ENCODE data around the gene DENR.

Gene DENR

DNA sequence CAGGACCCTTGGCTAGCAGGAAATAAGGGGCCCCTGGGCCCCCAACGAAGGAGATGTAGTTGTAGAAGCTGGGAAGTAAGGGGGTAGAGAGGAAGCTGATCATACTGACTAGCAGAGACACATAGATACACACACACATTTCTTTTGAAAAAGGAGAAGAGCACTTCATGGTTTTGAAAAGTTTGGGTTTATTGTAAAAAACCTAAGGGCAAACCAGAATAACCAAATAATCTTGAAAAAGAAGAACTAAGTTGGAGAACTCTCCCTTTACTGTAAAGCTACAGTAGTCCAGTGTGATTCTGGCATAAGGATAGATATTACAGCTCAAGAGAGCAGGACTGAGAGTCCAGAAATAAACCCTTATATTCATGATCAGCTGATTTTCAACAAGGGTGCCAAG lies 30.2 kb upstream of the DENR start:
- TF ChIP-seq, protein P1, sequence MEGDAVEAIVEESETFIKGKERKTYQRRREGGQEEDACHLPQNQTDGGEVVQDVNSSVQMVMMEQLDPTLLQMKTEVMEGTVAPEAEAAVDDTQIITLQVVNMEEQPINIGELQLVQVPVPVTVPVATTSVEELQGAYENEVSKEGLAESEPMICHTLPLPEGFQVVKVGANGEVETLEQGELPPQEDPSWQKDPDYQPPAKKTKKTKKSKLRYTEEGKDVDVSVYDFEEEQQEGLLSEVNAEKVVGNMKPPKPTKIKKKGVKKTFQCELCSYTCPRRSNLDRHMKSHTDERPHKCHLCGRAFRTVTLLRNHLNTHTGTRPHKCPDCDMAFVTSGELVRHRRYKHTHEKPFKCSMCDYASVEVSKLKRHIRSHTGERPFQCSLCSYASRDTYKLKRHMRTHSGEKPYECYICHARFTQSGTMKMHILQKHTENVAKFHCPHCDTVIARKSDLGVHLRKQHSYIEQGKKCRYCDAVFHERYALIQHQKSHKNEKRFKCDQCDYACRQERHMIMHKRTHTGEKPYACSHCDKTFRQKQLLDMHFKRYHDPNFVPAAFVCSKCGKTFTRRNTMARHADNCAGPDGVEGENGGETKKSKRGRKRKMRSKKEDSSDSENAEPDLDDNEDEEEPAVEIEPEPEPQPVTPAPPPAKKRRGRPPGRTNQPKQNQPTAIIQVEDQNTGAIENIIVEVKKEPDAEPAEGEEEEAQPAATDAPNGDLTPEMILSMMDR (IDR thresholded peaks at IDR 0.05; ENCODE audit: control insufficient read depth, insufficient read depth, low read depth, low read length, missing control alignments), result no peak
- DNase-seq (ENCODE audit: low read depth), result no peak
- no peak overlapping the region for H3K4me3 ChIP-seq (ENCODE audit: control insufficient read depth, low read depth, low read length)

DNA sequence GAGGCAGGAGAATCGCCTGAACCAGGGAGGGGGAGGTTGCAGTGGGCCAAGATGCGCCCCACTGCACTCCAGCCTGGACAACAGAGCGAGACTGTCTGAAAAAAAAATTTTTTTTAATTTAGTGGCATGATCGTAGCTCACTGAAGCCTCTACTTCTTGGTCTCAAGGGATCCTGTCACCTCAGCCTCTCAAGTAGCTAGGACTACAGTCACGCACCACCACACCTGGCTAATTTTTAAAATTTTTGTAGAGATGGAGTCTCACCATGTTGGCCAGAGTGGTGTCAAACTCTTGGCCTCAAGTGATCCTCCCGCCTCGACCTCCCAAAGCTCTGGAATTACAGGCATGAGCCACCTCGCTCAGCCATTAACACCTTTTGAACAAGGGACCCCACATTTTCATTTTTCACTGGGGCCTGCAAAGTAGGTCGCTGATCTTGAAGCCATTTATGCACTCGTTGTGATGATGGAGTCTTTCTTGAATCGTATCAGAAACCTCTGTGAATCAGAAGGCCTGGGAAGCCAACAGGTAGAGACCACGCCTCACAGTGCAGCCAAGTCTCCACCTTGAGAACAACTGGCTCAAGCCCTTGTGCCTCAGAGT lies 27.9 kb upstream of the DENR start:
- no peak for DNase-seq (ENCODE audit: low read depth)
- H3K4me3 ChIP-seq (ENCODE audit: control insufficient read depth, low read depth, low read length), result no peak overlapping the region
- TF ChIP-seq, protein P1 (IDR thresholded peaks at IDR 0.05; ENCODE audit: control insufficient read depth, insufficient read depth, low read depth, low read length, missing control alignments), result no peak

DNA sequence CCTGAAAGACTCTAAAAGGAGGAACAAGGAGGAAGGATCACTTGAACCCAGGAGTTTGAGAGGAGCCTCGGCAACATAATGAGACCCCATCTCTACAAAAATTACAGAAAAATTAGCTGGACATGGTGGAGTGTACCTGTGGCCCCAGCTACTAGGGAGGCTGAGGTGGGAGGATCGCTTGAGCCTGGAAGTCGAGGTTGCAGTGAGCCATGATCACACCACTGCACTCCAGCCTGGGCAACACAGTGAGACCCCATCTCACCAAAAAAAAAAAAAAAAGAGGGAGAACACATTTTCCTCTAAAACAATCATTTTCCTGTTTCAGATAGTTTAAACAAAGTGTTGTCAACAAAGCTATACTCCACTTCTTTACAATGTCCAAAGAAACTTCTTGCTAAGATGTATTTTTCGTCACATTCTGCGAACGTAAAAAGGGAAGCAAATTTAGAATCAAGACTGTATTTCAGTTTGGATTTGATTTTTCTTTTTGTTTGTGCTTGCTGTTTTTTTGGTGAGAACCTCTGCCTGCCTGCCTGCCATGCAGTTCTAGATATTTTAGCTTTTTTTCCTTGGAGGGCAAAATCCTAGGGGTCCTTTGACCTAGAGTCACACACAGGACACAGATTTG lies 27.1 kb upstream of the DENR start:
- TF ChIP-seq, protein P1 (IDR thresholded peaks at IDR 0.05; ENCODE audit: control insufficient read depth, insufficient read depth, low read depth, low read length, missing control alignments), result no peak
- no peak overlapping the region for H3K4me3 ChIP-seq (ENCODE audit: control insufficient read depth, low read depth, low read length)
- no peak for DNase-seq (ENCODE audit: low read depth)

DNA sequence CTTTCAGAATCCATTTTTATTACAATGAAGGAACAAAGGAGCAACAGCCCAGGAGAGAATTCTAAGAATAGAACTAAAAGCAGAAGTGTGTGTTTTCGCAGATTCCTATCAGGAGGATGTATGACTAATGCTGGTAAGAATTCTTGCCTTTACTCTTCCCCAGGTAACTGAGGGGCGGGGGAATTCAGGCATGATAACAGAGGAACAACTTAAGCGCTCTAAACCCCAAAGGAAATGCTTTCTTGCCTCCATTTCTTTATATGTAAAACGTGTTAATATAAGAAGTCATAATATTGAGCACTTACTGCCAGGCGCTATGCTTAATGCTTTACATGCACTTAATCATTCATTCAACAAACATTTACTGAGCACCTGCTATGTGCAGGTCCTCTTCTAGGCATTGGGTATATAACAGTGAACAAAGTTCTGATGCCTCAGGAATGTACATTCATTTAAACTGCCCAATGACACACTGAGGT lies 26.5 kb upstream of the DENR start:
- no peak overlapping the region for H3K4me3 ChIP-seq (ENCODE audit: control insufficient read depth, low read depth, low read length)
- TF ChIP-seq, protein P1 (IDR thresholded peaks at IDR 0.05; ENCODE audit: control insufficient read depth, insufficient read depth, low read depth, low read length, missing control alignments), result no peak
- no peak for DNase-seq (ENCODE audit: low read depth)

DNA sequence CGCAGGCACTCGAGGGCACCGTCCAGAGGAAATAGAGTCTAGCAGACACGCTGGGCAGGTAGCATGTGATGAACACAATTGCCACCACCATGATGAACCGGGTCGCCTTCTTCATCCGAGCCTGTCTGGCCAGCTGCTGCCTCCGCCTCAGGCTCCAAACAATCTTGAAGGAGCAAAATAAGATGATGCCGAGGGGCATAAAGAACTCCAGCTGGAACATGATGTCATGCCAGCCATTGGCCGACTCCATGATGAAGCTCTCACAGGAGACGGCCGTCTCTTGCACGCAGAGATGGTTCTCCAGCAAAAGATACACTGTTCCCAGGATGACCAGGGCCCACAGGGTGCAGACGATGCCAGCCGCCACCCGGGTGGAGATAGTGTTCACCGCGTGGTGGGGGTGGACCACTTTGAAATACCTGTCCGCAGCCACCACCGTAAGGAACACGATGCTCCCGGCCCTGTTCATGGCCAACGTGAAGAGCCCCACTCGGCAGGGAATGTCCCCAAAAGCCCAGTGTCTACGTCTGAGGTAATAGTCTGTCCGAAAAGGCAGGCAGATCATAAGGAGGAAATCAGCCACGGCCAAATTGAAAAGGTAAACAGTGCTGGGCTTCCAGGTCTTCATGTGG lies 22.9 kb upstream of the DENR start:
- DNase-seq (ENCODE audit: low read depth), result no peak
- no peak overlapping the region for H3K4me3 ChIP-seq (ENCODE audit: control insufficient read depth, low read depth, low read length)
- TF ChIP-seq, protein P1 (IDR thresholded peaks at IDR 0.05; ENCODE audit: control insufficient read depth, insufficient read depth, low read depth, low read length, missing control alignments), result no peak

DNA sequence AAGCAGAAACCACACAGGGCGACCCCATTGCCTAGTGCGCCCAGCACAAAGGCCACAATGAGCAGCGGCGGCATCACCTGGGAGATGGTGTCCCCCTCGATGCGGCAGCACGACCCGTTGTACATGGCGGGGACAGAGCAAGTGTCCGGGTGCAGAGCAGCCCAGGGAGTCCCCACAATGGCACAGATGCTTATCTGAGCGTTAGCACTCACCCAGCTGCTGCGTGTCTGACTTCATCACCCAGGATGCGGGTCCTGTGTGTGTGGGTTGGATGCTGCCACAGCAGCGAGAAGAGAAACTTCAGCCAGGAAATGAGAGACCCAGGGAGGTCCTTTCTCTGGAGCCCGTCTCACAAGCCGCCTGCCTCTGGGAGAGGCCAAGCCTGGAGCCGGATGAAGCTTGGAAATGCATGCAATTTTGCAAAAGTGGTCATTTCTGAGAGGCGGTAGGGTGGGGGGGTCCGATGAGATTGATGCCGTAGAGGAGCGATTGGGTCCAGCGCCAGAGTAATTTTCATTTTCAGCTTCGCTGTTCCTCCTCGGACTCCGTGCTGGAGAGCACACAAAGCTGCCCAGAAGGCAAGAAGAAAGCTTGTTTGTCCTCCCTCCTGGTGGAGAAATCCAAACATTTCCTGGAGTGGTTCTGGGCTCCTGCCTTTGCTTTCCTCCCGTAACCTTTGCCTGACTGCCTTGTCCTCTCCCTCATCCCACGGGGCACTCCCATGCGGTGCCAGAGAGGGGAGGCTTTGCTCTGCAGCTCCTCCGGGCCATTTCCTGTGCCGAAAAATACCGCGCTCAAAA lies 22.2 kb upstream of the DENR start, which contains the start of gene HCAR1:
Gene HCAR1 (minus strand): TSS at position 630 of the 800 bp plus-strand sequence. CDS start 505 bp downstream, at position 125.
- TF ChIP-seq, protein P1 (IDR thresholded peaks at IDR 0.05; ENCODE audit: control insufficient read depth, insufficient read depth, low read depth, low read length, missing control alignments), result no peak
- DNase-seq (ENCODE audit: low read depth), result no peak
- H3K4me3 ChIP-seq (ENCODE audit: control insufficient read depth, low read depth, low read length), result no peak within 1 kb of the TSS

All from AG09309 (cell line).